Urinary bladder (tissue), 4 donors: ENCODE results near the gene ZNF471. TPM values are rescaled to one million over a fixed set of nuclear protein-coding genes. Genes with fewer than 3 reads are reported as not detected.

ENCODE experiments used
- DNase-seq: peaks from one replicate; pipeline ENCODE4 v3.0.0-alpha.2; 2015; ENCODE audit errors: extremely low spot score
- H3K27ac ChIP-seq: one replicate; pipeline ENCODE4 v1.5.1; 2013; ENCODE audit warnings: low read depth, mild to moderate bottlenecking, moderate library complexity
- H3K36me3 ChIP-seq: one replicate; pipeline ENCODE4 v1.6.1; 2013; ENCODE audit warnings: mild to moderate bottlenecking, moderate library complexity; ENCODE audit not compliant: insufficient read depth
- H3K4me1 ChIP-seq: one replicate; pipeline ENCODE4 v1.6.1; 2013; ENCODE audit warnings: mild to moderate bottlenecking, moderate library complexity; ENCODE audit not compliant: insufficient read depth
- H3K4me3 ChIP-seq: one replicate; pipeline ENCODE4 v1.5.1; 2013; ENCODE audit warnings: low read depth, low read length
- WGBS: extraction: QIAGEN DNeasy Blood & Tissue Kit; methylation state at CpG from one replicate; pipeline ENCODE4 v1.1.7; 2013; 5-methylcytosine and 5-hydroxymethylcytosine counted together
- polyA plus RNA-seq: library from polyadenylated mRNA; stranded (reverse); fragments of 200-250 nt; gene quantifications from one replicate; pipeline ENCODE4 v1.2.3, GENCODE V29; 2013
- total RNA-seq: library from RNA; depleted of rRNA; stranded (reverse); fragments of >200 nt; gene quantifications from one replicate; pipeline ENCODE4 v1.2.3, GENCODE V29; 2014
- donor health status: healthy with polysubstance abuse.
- donor health status: healthy.

Gene ZNF471
- total and polyA plus RNA-seq, 2 donors = 6.8 to 18.5 TPM

GRCh38 chr19:56543776-56544175 is 36.1 kb downstream of the ZNF471 start:
- no peak overlapping the region for H3K4me3 ChIP-seq
- WGBS = 96% methylated on average over 2 of the region's 2 CpGs
- H3K27ac ChIP-seq = no peak overlapping the region
- peaks cover 7% of the 10 kb centered on the region for H3K36me3 ChIP-seq
- no peak for DNase-seq
- no peaks in the 10 kb centered on the region for H3K4me1 ChIP-seq

GRCh38 chr19:56547535-56547934 is 39.9 kb downstream of the ZNF471 start:
- peaks cover 13% of the 10 kb centered on the region for H3K36me3 ChIP-seq
- H3K4me3 ChIP-seq = no peak overlapping the region
- DNase-seq = no peak
- H3K27ac ChIP-seq = no peak overlapping the region
- 53% methylated on average over 6 of the region's 6 CpGs for WGBS
- H3K4me1 ChIP-seq = no peaks in the 10 kb centered on the region

- no peak for DNase-seq
- Histone ChIP-seq H3K36me3 (peaks cover 6% of the 10 kb centered on the region), H3K4me3 (no peak overlapping the region), H3K4me1 (no peaks in the 10 kb centered on the region), H3K27ac (no peak overlapping the region)
- 97% methylated on average over 6 of the region's 6 CpGs for WGBS
Observed at GRCh38 chr19:56554272-56554869, 46.7 kb downstream of the ZNF471 start.

GRCh38 chr19:56562766-56563165 is 55.1 kb downstream of the ZNF471 start:
- Histone ChIP-seq H3K27ac (no peak overlapping the region), H3K4me3 (no peak overlapping the region), H3K4me1 (no peaks in the 10 kb centered on the region), H3K36me3 (peaks cover 5% of the 10 kb centered on the region)
- DNase-seq = no peak
- 95% methylated on average over 2 of the region's 2 CpGs for WGBS

GRCh38 chr19:56566904-56567273 is 59.2 kb downstream of the ZNF471 start:
- Histone ChIP-seq H3K36me3 (peaks cover 13% of the 10 kb centered on the region), H3K4me3 (peak overlapping the region; percentile 65), H3K4me1 (no peaks in the 10 kb centered on the region), H3K27ac (peak overlapping the region; percentile 60)
- no peak for DNase-seq
- 1% methylated on average over 23 of the region's 23 CpGs for WGBS

- no peaks in the 10 kb centered on the region for H3K4me1 ChIP-seq
- peak; percentile 91 for DNase-seq
- peaks cover 15% of the 10 kb centered on the region for H3K36me3 ChIP-seq
- WGBS = 3% methylated on average over 66 of the region's 66 CpGs
- H3K4me3 ChIP-seq = peak within 1 kb of the TSS; percentile 65
- peak within 1 kb of the TSS; percentile 60 for H3K27ac ChIP-seq
Observed at GRCh38 chr19:56567274-56568120, 59.8 kb downstream of the ZNF471 start, which contains the start of gene ZNF470. ZNF470 (plus strand) TSS chr19:56567468; CDS start chr19:56570312, 2,844 bp downstream.

- peaks cover 21% of the 10 kb centered on the region for H3K36me3 ChIP-seq
- WGBS = 76% methylated on average over 2 of the region's 2 CpGs
- H3K4me3 ChIP-seq = no peak overlapping the region
- no peaks in the 10 kb centered on the region for H3K4me1 ChIP-seq
- no peak overlapping the region for H3K27ac ChIP-seq
- no peak for DNase-seq
Observed at GRCh38 chr19:56572589-56572988, 64.9 kb downstream of the ZNF471 start.

- peaks cover 21% of the 10 kb centered on the region for H3K36me3 ChIP-seq
- H3K4me1 ChIP-seq = no peaks in the 10 kb centered on the region
- H3K4me3 ChIP-seq = no peak overlapping the region
- WGBS = 98% methylated on average over 3 of the region's 3 CpGs
- H3K27ac ChIP-seq = no peak overlapping the region
- DNase-seq = no peak
Observed at GRCh38 chr19:56573914-56574313, 66.3 kb downstream of the ZNF471 start.

- H3K4me1 ChIP-seq = no peaks in the 10 kb centered on the region
- WGBS = 99% methylated on average over 11 of the region's 11 CpGs
- H3K36me3 ChIP-seq = peaks cover 10% of the 10 kb centered on the region
- H3K4me3 ChIP-seq = no peak overlapping the region
- H3K27ac ChIP-seq = no peak overlapping the region
- DNase-seq = no peak
Observed at GRCh38 chr19:56577719-56578602, 70.3 kb downstream of the ZNF471 start.

Other genes with a start within 250 kb of the ZNF471 start
- gene EDDM13, start 235.1 kb upstream of the ZNF471 start, total RNA-seq = not detected
- gene EDDM13, start 235.1 kb upstream of the ZNF471 start, polyA plus RNA-seq = 0.43 TPM
- gene ZSCAN5A, start 193.0 kb upstream of the ZNF471 start, total RNA-seq = 17.2 TPM
- 6.4 TPM for gene ZSCAN5A, start 193.0 kb upstream of the ZNF471 start, polyA plus RNA-seq
- gene ZNF582, start 114.3 kb upstream of the ZNF471 start, total RNA-seq = 5.3 TPM
- gene ZNF582, start 114.3 kb upstream of the ZNF471 start, polyA plus RNA-seq = 4.0 TPM
- 22.7 TPM for gene ZNF583, start 103.5 kb upstream of the ZNF471 start, total RNA-seq
- gene ZNF583, start 103.5 kb upstream of the ZNF471 start, polyA plus RNA-seq = 3.6 TPM
- gene ZNF667, start 30.5 kb upstream of the ZNF471 start, total RNA-seq = 14.6 TPM
- 3.5 TPM for gene ZNF667, start 30.5 kb upstream of the ZNF471 start, polyA plus RNA-seq
- gene ZFP28, start 31.1 kb downstream of the ZNF471 start, total RNA-seq = 16.2 TPM
- 5.9 TPM for gene ZFP28, start 31.1 kb downstream of the ZNF471 start, polyA plus RNA-seq
- gene ZNF470, start 59.6 kb downstream of the ZNF471 start, total RNA-seq = 9.7 TPM
- 4.0 TPM for gene ZNF470, start 59.6 kb downstream of the ZNF471 start, polyA plus RNA-seq
- 9.1 TPM for gene ZNF71, start 87.4 kb downstream of the ZNF471 start, total RNA-seq
- 8.2 TPM for gene ZNF71, start 87.4 kb downstream of the ZNF471 start, polyA plus RNA-seq
- 1.8 TPM for gene SMIM17, start 135.3 kb downstream of the ZNF471 start, total RNA-seq
- 0.34 TPM for gene SMIM17, start 135.3 kb downstream of the ZNF471 start, polyA plus RNA-seq
- 4.3 TPM for gene ZNF835, start 163.9 kb downstream of the ZNF471 start, total RNA-seq
- 4.1 TPM for gene ZNF835, start 163.9 kb downstream of the ZNF471 start, polyA plus RNA-seq